ENCODE data around the gene CCDC192.

GRCh38 chr5:127757576-127757975 lies 54.4 kb downstream of the CCDC192 start:
- TF ChIP-seq, protein P1, sequence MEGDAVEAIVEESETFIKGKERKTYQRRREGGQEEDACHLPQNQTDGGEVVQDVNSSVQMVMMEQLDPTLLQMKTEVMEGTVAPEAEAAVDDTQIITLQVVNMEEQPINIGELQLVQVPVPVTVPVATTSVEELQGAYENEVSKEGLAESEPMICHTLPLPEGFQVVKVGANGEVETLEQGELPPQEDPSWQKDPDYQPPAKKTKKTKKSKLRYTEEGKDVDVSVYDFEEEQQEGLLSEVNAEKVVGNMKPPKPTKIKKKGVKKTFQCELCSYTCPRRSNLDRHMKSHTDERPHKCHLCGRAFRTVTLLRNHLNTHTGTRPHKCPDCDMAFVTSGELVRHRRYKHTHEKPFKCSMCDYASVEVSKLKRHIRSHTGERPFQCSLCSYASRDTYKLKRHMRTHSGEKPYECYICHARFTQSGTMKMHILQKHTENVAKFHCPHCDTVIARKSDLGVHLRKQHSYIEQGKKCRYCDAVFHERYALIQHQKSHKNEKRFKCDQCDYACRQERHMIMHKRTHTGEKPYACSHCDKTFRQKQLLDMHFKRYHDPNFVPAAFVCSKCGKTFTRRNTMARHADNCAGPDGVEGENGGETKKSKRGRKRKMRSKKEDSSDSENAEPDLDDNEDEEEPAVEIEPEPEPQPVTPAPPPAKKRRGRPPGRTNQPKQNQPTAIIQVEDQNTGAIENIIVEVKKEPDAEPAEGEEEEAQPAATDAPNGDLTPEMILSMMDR (IDR thresholded peaks at IDR 0.05) = peak; percentile 63
- no peak for TF ChIP-seq EZH2 (IDR thresholded peaks at IDR 0.05)
